HG03571 (cell line): Measurements from ENCODE around the gene RAPGEF5.

Experiments used
- ATAC-seq: cut with Tn5 transposase; IDR thresholded peaks from one replicate; pipeline ENCODE4 v1.9.1; 2021; ENCODE audit not compliant: unreplicated experiment

RAPGEF5 gene

GRCh38 chr7:22350466-22351328, 6.3 kb downstream of the RAPGEF5 start:
- ATAC-seq = peak; percentile 43

- no peak for ATAC-seq
Observed at GRCh38 chr7:22348379-22348778, 8.6 kb downstream of the RAPGEF5 start.

DNA sequence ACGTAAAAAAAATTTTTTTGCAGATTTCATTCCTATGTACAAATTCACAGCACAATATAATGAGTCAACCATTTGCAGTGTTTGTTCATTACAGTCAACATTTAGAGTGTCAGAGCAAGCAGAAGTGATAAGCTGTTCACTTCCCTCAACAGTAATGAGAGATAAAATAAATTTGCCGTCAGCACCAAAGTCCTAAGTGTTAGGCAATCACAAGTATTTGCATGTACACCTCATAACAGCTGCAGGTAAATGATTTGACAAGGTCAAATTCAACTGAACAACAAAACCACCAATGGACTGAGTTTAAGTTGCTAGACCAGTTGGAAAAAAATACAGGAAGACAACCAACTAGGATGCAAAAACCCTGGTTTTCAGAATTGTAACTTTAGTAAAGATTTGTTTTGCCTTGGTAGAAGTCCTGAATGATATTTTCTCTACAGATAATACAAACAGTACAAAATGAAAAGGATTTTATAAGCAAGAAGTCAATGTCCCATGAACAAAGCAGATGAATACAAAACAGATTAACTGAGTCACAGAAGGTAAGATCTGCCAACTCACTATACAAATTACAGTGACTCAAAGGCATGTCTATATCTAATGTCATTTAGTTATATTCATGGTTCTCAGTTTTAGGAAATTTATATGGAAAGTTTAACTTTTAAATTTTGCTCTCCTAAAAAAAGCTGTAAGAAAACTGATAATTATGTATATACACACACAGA, 10.4 kb downstream of the RAPGEF5 start:
- no peak for ATAC-seq

DNA sequence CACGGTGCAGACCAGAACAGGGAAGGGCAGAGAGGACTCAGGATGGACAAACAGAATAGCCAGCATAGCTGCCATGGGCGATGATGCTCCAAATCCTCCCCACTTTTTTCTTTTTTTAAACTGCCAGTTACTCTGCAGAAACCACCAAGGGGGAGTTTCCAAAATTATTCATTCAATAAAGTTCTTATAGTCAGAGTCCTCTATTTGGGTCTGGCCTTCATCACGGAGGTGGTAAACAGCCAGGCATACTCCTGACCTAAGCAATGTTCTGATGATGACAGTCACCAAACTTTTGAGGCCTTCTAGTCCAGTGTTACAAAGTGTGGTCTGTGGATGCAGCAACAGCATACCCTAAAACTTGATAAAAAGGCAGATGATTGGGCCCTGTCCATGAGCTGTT, 12.3 kb downstream of the RAPGEF5 start:
- ATAC-seq = no peak

DNA sequence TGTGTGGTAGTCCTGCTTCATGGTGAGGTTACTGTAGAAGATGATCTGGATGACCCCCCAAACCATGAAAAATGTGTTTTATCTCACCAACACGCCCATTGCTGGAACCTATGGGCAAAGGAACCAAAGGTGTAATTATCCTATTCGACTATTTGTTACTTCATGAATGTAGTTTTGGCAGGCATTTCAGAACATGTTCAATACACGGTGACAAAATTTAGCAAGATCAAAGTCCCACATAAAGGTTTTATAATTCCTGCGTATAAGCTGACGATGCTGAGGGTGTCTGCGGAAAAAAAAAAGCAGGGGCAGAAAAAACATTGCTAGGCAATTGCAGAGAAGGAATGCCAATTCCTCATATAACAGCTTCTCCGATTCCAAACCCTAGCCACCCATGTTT, 13.3 kb downstream of the RAPGEF5 start:
- no peak for ATAC-seq

GRCh38 chr7:22343071-22343470, 13.9 kb downstream of the RAPGEF5 start:
- ATAC-seq = no peak

- no peak for ATAC-seq
Observed at GRCh38 chr7:22339725-22340390, 17.1 kb downstream of the RAPGEF5 start.

DNA sequence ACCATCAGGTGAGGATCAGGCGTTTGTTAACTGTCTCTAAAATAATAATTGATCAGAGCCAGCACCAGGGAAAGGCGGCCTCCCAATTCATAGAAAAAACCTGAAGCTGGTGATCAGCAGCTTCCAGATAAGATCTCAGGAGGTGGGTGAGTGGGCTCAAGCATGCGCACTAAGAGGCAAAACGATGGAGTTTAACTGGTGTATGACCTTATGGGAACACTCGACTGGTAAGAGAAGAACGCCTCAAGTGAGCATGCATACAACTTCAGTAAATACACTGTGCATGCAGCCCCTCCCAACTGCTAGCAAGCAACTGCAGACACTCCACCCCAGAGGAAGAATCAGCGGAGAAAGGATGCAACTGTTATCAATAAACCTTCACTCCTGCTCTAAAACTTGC, 18.1 kb downstream of the RAPGEF5 start:
- ATAC-seq = no peak

- ATAC-seq = no peak
Observed at GRCh38 chr7:22338411-22338810, 18.5 kb downstream of the RAPGEF5 start.

DNA sequence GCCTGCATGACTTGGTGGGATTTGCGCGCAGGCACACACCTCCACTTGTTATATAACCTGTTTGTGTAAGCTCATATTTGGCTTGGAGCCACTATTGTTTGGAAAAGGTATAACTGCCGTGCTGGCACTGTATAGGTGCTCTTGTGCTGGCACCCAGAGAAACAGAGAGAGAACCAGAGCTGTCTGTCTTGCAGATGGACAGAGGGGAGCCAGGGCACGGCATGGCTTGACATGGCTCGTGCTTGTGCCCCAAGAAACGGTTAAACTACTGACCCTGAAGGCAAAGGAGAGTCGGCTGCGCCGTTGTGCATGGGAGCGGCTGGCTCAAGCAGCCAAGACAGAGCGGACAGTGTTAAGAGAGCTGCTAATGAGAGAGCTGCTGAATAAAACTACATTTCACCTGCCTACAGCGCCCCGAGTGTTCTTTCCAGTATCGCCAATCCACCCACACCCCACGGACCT, 23.2 kb downstream of the RAPGEF5 start:
- ATAC-seq = no peak

- no peak for ATAC-seq
Observed at GRCh38 chr7:22332461-22332870, 24.5 kb downstream of the RAPGEF5 start.

- ATAC-seq = no peak
Observed at GRCh38 chr7:22331704-22332103, 25.2 kb downstream of the RAPGEF5 start.

- no peak for ATAC-seq
Observed at GRCh38 chr7:22330903-22331302, 26.1 kb downstream of the RAPGEF5 start.

DNA sequence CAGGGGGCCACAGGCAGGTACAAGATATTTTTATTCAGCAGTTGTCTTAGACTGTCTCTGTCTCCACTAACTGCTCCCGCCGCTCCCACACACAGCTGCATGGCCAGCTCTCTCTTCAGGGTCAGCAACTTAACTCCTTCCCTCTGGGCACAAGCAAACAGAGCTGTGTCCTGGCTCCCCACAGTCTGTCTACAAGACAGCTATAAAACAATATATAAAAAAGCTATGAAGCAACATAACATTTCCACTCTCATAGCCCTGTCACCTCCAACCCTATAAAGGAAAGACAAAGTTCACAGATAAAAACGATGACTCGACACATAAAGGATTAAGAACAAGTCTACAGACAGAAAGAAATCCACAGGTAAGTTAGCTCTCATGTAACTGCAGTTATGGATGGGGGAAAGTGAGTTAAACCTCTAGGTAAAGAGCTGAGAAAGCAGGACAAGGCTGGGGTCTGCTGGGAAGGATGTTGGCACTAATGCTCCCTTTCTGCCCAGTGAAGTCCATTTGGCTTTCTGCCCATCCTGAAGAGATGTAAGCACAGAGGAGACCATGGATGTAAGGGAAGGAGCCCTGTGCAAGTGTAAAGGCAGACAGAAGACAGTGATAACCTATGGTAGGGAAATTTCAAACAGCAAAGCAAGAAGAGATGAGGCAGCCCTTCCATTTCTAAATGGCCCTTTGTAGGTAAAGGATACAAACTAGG, 27.0 kb downstream of the RAPGEF5 start:
- no peak for ATAC-seq

DNA sequence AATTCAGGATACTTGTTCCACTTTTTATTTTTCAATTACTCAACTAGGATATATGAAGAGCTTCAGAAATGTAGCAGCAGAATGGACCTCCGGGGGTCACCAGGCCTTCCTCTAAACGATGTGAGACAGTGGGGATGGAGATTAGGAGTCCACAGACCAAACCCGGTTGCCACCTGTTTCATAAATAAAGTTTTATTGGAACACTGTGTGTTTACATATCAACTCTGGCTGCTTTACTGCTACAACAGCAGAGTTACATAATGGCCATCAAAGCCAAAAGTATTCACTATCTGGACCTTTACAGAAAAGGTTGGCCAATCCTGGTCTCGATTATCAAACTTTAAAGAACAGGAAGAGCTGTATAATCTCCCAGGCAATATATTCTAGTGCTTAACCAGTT, 30.8 kb downstream of the RAPGEF5 start:
- no peak for ATAC-seq

DNA sequence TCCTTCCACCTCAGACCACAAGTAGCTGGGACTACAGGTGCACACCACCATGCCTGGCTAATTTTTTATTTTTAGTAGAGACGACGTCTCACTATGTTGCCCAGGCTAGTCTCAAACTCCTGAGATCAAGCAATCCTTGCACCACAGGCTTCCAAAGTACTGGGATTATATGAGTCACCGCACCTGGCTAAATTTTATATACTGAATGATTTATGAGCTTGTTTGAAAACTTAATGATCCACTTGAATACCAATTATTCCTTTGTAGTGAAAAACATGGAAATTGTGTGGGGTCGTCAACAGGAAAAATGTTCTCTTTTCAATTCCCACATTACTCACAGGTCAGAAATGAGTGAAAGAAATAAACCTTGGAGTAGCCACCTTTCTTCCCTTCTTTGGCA, 31.3 kb downstream of the RAPGEF5 start:
- ATAC-seq = no peak

GRCh38 chr7:22323714-22324113, 33.2 kb downstream of the RAPGEF5 start:
- no peak for ATAC-seq

- no peak for ATAC-seq
Observed at GRCh38 chr7:22320416-22320815, 36.5 kb downstream of the RAPGEF5 start.

- ATAC-seq = no peak
Observed at GRCh38 chr7:22319424-22320403, 37.2 kb downstream of the RAPGEF5 start.

GRCh38 chr7:22318376-22318775, 38.6 kb downstream of the RAPGEF5 start:
- ATAC-seq = no peak
